DOHH2 (cell line): ENCODE data around the gene ALAS1.

Experiments
- H3F3A ChIP-seq: fragments of 200-600 bp; sonication (generic), shearing (Covaris generic); 2 replicates; pipeline ENCODE4 v1.6.0; 2016; ENCODE audit warnings: antibody characterized with exemption, mild to moderate bottlenecking; ENCODE audit not compliant: control insufficient read depth, insufficient read depth
- H3K27ac ChIP-seq: fragments of 200-600 bp; sonication (generic); 2 replicates; pipeline ENCODE4 v1.5.1; 2014; ENCODE audit warnings: low read depth, mild to moderate bottlenecking, low read length, moderate library complexity
- H3K27me3 ChIP-seq: fragments of 200-600 bp; sonication (generic); 2 replicates; pipeline ENCODE4 v1.6.1; 2014; ENCODE audit warnings: mild to moderate bottlenecking, low read length, mixed read lengths; ENCODE audit not compliant: control insufficient read depth
- H3K36me3 ChIP-seq: fragments of 200-600 bp; sonication (generic); 2 replicates; pipeline ENCODE4 v1.6.1; 2014; ENCODE audit warnings: mild to moderate bottlenecking, low read length, moderate library complexity, mixed read lengths; ENCODE audit not compliant: control insufficient read depth
- H3K4me1 ChIP-seq: fragments of 200-600 bp; sonication (generic); 2 replicates; pipeline ENCODE4 v1.6.1; 2014; ENCODE audit warnings: mild to moderate bottlenecking, low read length, mixed read lengths; ENCODE audit not compliant: control insufficient read depth
- H3K4me2 ChIP-seq: fragments of 200-600 bp; sonication (generic); 2 replicates; pipeline ENCODE4 v1.6.0; 2014; ENCODE audit warnings: mild to moderate bottlenecking, low read length, moderate library complexity
- H3K4me3 ChIP-seq: fragments of 200-600 bp; sonication (generic); 2 replicates; pipeline ENCODE4 v1.5.1; 2014; ENCODE audit warnings: mild to moderate bottlenecking, low read length, mixed read lengths
- H3K79me2 ChIP-seq: fragments of 200-600 bp; sonication (generic); 2 replicates; pipeline ENCODE4 v1.6.1; 2014; ENCODE audit warnings: mild to moderate bottlenecking, low read length, mixed read lengths; ENCODE audit not compliant: control insufficient read depth
- H3K9me2 ChIP-seq: fragments of 200-600 bp; sonication (generic); replicated peaks from 2 replicates; pipeline ENCODE4 v1.6.1; 2014; ENCODE audit warnings: mild to moderate bottlenecking, low read length, mixed read lengths; ENCODE audit not compliant: control insufficient read depth
- H3K9me3 ChIP-seq: fragments of 200-600 bp; sonication (generic); 2 replicates; pipeline ENCODE4 v1.6.1; 2014; ENCODE audit warnings: antibody characterized with exemption, low read length, mixed read lengths; ENCODE audit not compliant: control insufficient read depth, insufficient read depth
- H4K20me1 ChIP-seq: fragments of 200-600 bp; sonication (generic); 2 replicates; pipeline ENCODE4 v1.6.0; 2014; ENCODE audit warnings: low read depth, mild to moderate bottlenecking, antibody characterized with exemption, low read length, moderate library complexity; ENCODE audit not compliant: control insufficient read depth, insufficient read depth
- CTCF ChIP-seq: fragments of 200-600 bp; sonication (generic); IDR thresholded peaks from one replicate; pipeline ENCODE4 v1.5.1; 2014; ENCODE audit warnings: antibody characterized with exemption, mild to moderate bottlenecking, low read depth, low read length; ENCODE audit not compliant: poor library complexity, severe bottlenecking
- EZH2phosphoT487 ChIP-seq: fragments of 200-600 bp; sonication (generic); IDR thresholded peaks from 2 replicates; pipeline ENCODE4 v1.6.1; 2017; ENCODE audit warnings: borderline replicate concordance, mild to moderate bottlenecking, antibody characterized with exemption, low read length, moderate library complexity, mixed read lengths

ALAS1 gene

GRCh38 chr3:52218026-52218425 lies 20.1 kb downstream of the ALAS1 start:
- Histone ChIP-seq H4K20me1 (no peaks in the 10 kb centered on the region), H3K79me2 (peaks cover 44% of the 10 kb centered on the region), H3K9me2 (no peaks in the 10 kb centered on the region), H3K4me3 (no peak overlapping the region), H3K27me3 (no peaks in the 10 kb centered on the region), H3F3A (peaks cover 15% of the 10 kb centered on the region), H3K36me3 (peaks cover 85% of the 10 kb centered on the region), H3K4me1 (peaks cover 17% of the 10 kb centered on the region), H3K9me3 (no peaks in the 10 kb centered on the region), H3K4me2 (no peak overlapping the region), H3K27ac (no peak overlapping the region)
- TF ChIP-seq EZH2phosphoT487 = no peak
- no peak for TF ChIP-seq CTCF

GRCh38 chr3:52218454-52218853 lies 20.5 kb downstream of the ALAS1 start:
- peaks cover under 1% of the 10 kb centered on the region; the same call in 1 of the 2 replicates for H4K20me1 ChIP-seq
- H3K27ac ChIP-seq = no peak overlapping the region
- no peaks in the 10 kb centered on the region for H3K9me2 ChIP-seq
- H3K4me1 ChIP-seq = peaks cover 17% of the 10 kb centered on the region
- no peaks in the 10 kb centered on the region for H3K9me3 ChIP-seq
- peaks cover 48% of the 10 kb centered on the region for H3K79me2 ChIP-seq
- TF ChIP-seq EZH2phosphoT487 (no peak), CTCF (no peak)
- no peak overlapping the region for H3K4me2 ChIP-seq
- no peaks in the 10 kb centered on the region for H3K27me3 ChIP-seq
- H3K36me3 ChIP-seq = peaks cover 86% of the 10 kb centered on the region
- H3K4me3 ChIP-seq = no peak overlapping the region
- peaks cover 12% of the 10 kb centered on the region for H3F3A ChIP-seq

GRCh38 chr3:52218937-52219650 lies 21.1 kb downstream of the ALAS1 start:
- Histone ChIP-seq H3K4me3 (no peak overlapping the region), H3K79me2 (peaks cover 55% of the 10 kb centered on the region), H4K20me1 (peaks cover 7% of the 10 kb centered on the region; the same call in 1 of the 2 replicates), H3K27me3 (no peaks in the 10 kb centered on the region), H3K4me1 (peaks cover 23% of the 10 kb centered on the region), H3K36me3 (peaks cover 87% of the 10 kb centered on the region), H3K9me3 (no peaks in the 10 kb centered on the region), H3K9me2 (no peaks in the 10 kb centered on the region), H3F3A (0 out of 2 replicates have a peak, but pooled peaks cover 7% of the 10 kb centered on the region), H3K4me2 (no peak overlapping the region), H3K27ac (no peak overlapping the region)
- TF ChIP-seq CTCF (no peak), EZH2phosphoT487 (no peak)
